ENCODE results near the gene DPEP1. TPM values are rescaled to one million over a fixed set of nuclear protein-coding genes. Genes with fewer than 3 reads are reported as not detected.

DPEP1 gene
- total RNA-seq, 1 experiment from 2014 or later: 0.49 TPM

GRCh38 chr16:89641458-89642119 lies 28.1 kb downstream of the DPEP1 start:
- Histone ChIP-seq H3K27ac (ENCODE audit: low read depth, low read length, poor library complexity, severe bottlenecking) (no peak overlapping the region), H3K4me1 (ENCODE audit: insufficient read depth, low read length, poor library complexity, severe bottlenecking) (peaks cover 4% of the 10 kb centered on the region), H3K36me3 (ENCODE audit: insufficient read depth, low read length, poor library complexity, severe bottlenecking) (peaks cover 14% of the 10 kb centered on the region), H3K4me3 (ENCODE audit: low read depth, low read length, poor library complexity, severe bottlenecking) (no peak overlapping the region), H3K9me3 (ENCODE audit: low read depth, low read length, poor library complexity, severe bottlenecking) (no peaks in the 10 kb centered on the region), H3K27me3 (replicated peaks; ENCODE audit: insufficient read depth, low read depth, low read length, poor library complexity) (no peaks in the 10 kb centered on the region)
- intact Hi-C loops (cut with micrococcal nuclease; ENCODE audit: unreplicated experiment): loop anchor here (1.0 kb wide), 1 partner anchor 67 kb away; no protein-coding TSS in a partner anchor
- ChIA-PET CTCF (interaction anchor here (0.5 to 1.1 kb wide), 2 partner anchors 13 to 15 kb away, joined by 3 to 4 read pairs; no protein-coding TSS in a partner anchor), POLR2A (ENCODE audit: low non-redundant PET) (no interaction called here)
- TF ChIP-seq EZH2 (IDR thresholded peaks at IDR 0.05; ENCODE audit: borderline replicate concordance, low read depth, low read length, poor library complexity, severe bottlenecking): no peak
- TF ChIP-seq CTCF (conservative IDR thresholded peaks at IDR 0.05; ENCODE audit: low read depth, low read length): no peak
- DNase-seq (ENCODE audit: low spot score): no peak
- no TSS peak for BruUV-seq (replicated peaks)

GRCh38 chr16:89642574-89642973 lies 29.1 kb downstream of the DPEP1 start:
- POLR2A ChIA-PET (ENCODE audit: low non-redundant PET): no interaction called here
- H3K27me3 ChIP-seq (replicated peaks; ENCODE audit: insufficient read depth, low read depth, low read length, poor library complexity): no peaks in the 10 kb centered on the region
- no peak for DNase-seq (ENCODE audit: low spot score)
- H3K27ac ChIP-seq (ENCODE audit: low read depth, low read length, poor library complexity, severe bottlenecking): no peak overlapping the region
- intact Hi-C loops (cut with micrococcal nuclease; ENCODE audit: unreplicated experiment): no loop called here
- H3K4me3 ChIP-seq (ENCODE audit: low read depth, low read length, poor library complexity, severe bottlenecking): no peak overlapping the region
- no peaks in the 10 kb centered on the region for H3K9me3 ChIP-seq (ENCODE audit: low read depth, low read length, poor library complexity, severe bottlenecking)
- BruUV-seq (replicated peaks): no TSS peak
- TF ChIP-seq CTCF (conservative IDR thresholded peaks at IDR 0.05; ENCODE audit: low read depth, low read length) (no peak), EZH2 (IDR thresholded peaks at IDR 0.05; ENCODE audit: borderline replicate concordance, low read depth, low read length, poor library complexity, severe bottlenecking) (no peak)
- H3K4me1 ChIP-seq (ENCODE audit: insufficient read depth, low read length, poor library complexity, severe bottlenecking): peaks cover 4% of the 10 kb centered on the region
- peaks cover 20% of the 10 kb centered on the region for H3K36me3 ChIP-seq (ENCODE audit: insufficient read depth, low read length, poor library complexity, severe bottlenecking)
- CTCF ChIA-PET: interaction anchor here (0.6 kb wide), 2 partner anchors 15 to 29 kb away, joined by 3 to 6 read pairs; no protein-coding TSS in a partner anchor

GRCh38 chr16:89643769-89644300 lies 30.4 kb downstream of the DPEP1 start:
- CTCF ChIA-PET: no interaction called here
- intact Hi-C loops (cut with micrococcal nuclease; ENCODE audit: unreplicated experiment): no loop called here
- Histone ChIP-seq H3K27me3 (replicated peaks; ENCODE audit: insufficient read depth, low read depth, low read length, poor library complexity) (no peaks in the 10 kb centered on the region), H3K4me1 (ENCODE audit: insufficient read depth, low read length, poor library complexity, severe bottlenecking) (peaks cover 4% of the 10 kb centered on the region), H3K9me3 (ENCODE audit: low read depth, low read length, poor library complexity, severe bottlenecking) (no peaks in the 10 kb centered on the region), H3K36me3 (ENCODE audit: insufficient read depth, low read length, poor library complexity, severe bottlenecking) (peaks cover 20% of the 10 kb centered on the region), H3K27ac (ENCODE audit: low read depth, low read length, poor library complexity, severe bottlenecking) (no peak overlapping the region), H3K4me3 (ENCODE audit: low read depth, low read length, poor library complexity, severe bottlenecking) (no peak overlapping the region)
- TF ChIP-seq EZH2 (IDR thresholded peaks at IDR 0.05; ENCODE audit: borderline replicate concordance, low read depth, low read length, poor library complexity, severe bottlenecking): no peak
- BruUV-seq (replicated peaks): no TSS peak
- POLR2A ChIA-PET (ENCODE audit: low non-redundant PET): no interaction called here
- DNase-seq (ENCODE audit: low spot score): no peak
